Colonic mucosa (tissue), 4 donors: ENCODE data around the gene SLC25A45. TPM values are rescaled to one million over a fixed set of nuclear protein-coding genes. Genes with fewer than 3 reads are reported as not detected.

Source experiments
- DNase-seq: peaks from one replicate; pipeline ENCODE4 v3.0.0-alpha.2; 2020
- H3K27ac ChIP-seq: fragments of 200-600 bp; one replicate; pipeline ENCODE4 v1.8.0; 2021
- H3K27me3 ChIP-seq: fragments of 200-600 bp; one replicate; pipeline ENCODE4 v1.8.0; 2021
- H3K36me3 ChIP-seq: fragments of 200-600 bp; one replicate; pipeline ENCODE4 v1.8.0; 2021
- H3K4me1 ChIP-seq: fragments of 200-600 bp; one replicate; pipeline ENCODE4 v1.8.0; 2021; ENCODE audit warnings: mild to moderate bottlenecking
- H3K4me3 ChIP-seq: fragments of 200-600 bp; one replicate; pipeline ENCODE4 v1.8.0; 2021
- H3K9ac ChIP-seq, 2 donors: one replicate each; pipeline ENCODE4 v1.7.0; 2013; ENCODE audit warnings: control low read depth in 2 of 2, low read depth in 2 of 2, low read length in 2 of 2
- H3K9me3 ChIP-seq: fragments of 200-600 bp; one replicate; pipeline ENCODE4 v1.8.0; 2021
- intact Hi-C: fragments of 100-400 bp; cut with DNase I; formaldehyde crosslinking; loops from one replicate; pipeline ENCODE4 v1.14.1; 2022
- total RNA-seq, 2 donors: library from RNA; stranded (reverse); fragmentation: NEBNext Ultra II Directional in 1 of 2; extraction: Animal tissue kit (Norgen Biotek cat#: 25700) in 1 of 2; gene quantifications; one replicate each; pipeline ENCODE4 v1.2.1, GENCODE V29; 2021
- TF ChIP-seq, protein P1 (sequence below): fragments of 200-600 bp; IDR thresholded peaks from one replicate; pipeline ENCODE4 v1.8.0; 2022; ENCODE audit warnings: antibody characterized with exemption, mild to moderate bottlenecking
- donor health status: healthy.
- donor health status: DM: no; HTN: no; CAD: no.
- donor health status: DM: no; HTN: no; CAD: no.

SLC25A45 gene
- total RNA-seq, 2 donors from 2014 or later, result 4.4 to 6.9 TPM

DNA sequence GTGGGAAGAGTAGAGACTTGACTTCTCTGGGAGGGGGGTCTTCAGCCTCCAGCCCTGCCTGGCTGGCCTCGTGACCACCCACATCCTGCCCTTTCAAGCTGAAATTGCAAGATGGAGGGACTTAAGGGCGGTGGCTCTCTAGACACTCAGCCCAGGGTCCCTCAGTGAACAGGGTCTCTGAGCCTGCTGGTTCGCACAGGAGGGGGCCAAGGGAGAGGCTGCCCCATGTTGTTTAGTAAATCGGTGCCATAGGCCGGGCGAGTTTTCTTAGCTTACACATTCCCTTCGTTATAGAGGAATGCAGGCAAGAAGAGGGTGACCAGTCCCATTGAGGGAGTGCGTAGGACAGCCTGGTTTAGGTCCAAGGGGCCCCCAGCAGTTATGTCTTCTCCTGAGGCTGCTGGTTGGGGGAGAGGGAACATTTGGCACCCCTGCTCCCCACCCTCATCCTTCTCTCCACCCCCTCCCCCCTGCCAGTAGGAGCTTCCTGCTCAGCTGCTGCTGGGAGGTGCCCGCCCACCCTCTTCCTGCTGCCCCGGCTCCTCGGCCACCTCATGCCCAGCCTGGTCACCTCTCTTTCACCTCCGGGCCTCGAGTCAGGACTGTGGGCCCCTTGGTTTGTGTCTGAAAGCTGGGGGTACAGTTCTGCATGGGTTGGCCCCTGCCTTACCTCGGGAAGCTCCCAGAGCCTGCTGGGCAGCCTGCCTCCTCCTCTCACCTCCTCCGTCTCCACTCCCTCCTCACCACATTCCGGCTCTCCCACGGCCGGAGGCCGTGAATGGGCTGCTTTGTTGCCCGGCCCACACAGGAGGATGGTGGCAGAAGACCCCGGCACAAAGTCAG is 7.9 kb upstream of the SLC25A45 start:
- H3K4me3 ChIP-seq, result no peak overlapping the region
- H3K27ac ChIP-seq, result peak overlapping the region; percentile 22
- peak overlapping the region; percentile 24 to 34 for H3K9ac ChIP-seq
- no peak for DNase-seq
- H3K4me1 ChIP-seq, result peaks cover 15% of the 10 kb centered on the region
- intact Hi-C loops, result no loop called here
- H3K36me3 ChIP-seq, result peaks cover 6% of the 10 kb centered on the region
- no peaks in the 10 kb centered on the region for H3K9me3 ChIP-seq
- TF ChIP-seq, protein P1, sequence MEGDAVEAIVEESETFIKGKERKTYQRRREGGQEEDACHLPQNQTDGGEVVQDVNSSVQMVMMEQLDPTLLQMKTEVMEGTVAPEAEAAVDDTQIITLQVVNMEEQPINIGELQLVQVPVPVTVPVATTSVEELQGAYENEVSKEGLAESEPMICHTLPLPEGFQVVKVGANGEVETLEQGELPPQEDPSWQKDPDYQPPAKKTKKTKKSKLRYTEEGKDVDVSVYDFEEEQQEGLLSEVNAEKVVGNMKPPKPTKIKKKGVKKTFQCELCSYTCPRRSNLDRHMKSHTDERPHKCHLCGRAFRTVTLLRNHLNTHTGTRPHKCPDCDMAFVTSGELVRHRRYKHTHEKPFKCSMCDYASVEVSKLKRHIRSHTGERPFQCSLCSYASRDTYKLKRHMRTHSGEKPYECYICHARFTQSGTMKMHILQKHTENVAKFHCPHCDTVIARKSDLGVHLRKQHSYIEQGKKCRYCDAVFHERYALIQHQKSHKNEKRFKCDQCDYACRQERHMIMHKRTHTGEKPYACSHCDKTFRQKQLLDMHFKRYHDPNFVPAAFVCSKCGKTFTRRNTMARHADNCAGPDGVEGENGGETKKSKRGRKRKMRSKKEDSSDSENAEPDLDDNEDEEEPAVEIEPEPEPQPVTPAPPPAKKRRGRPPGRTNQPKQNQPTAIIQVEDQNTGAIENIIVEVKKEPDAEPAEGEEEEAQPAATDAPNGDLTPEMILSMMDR, result no peak
- H3K27me3 ChIP-seq, result no peaks in the 10 kb centered on the region

DNA sequence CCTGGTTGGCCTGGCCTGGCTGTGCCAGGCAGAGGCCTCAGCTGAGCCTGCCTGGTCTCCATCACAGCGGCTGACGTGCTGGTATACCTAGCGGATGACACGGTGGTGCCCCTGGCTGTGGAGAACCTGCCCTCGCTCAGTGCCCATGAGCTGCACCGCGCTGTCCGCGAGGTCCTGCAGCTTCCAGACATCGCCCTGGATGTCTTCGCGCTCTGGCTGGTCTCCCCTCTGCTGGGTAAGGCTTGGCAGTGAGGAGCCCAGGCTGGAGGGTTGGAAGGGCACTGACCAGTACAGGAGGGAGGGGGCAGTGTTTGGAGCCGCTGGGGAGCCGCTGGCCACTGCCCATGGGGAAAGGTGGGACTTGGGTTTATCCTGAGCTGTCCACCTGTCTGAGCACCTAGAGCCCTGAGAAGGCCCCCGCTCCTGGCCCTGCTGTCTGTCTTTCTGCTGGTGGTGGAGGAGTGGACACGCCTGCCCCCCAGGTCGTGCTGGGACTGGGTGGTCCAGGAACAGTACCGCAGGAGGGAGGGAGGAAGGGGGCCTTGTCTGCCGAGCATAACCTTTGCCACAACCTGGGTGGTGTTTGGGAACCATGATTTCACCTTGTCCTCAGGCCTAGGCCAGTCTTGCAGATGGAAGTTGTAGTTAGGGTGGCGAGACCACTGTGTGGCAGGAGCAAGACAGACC is 7.0 kb upstream of the SLC25A45 start:
- Histone ChIP-seq H3K9ac (peak overlapping the region; percentile 26 to 34), H3K36me3 (peaks cover under 1% of the 10 kb centered on the region), H3K27me3 (no peaks in the 10 kb centered on the region), H3K4me1 (peaks cover 15% of the 10 kb centered on the region), H3K4me3 (no peak overlapping the region), H3K27ac (no peak overlapping the region), H3K9me3 (no peaks in the 10 kb centered on the region)
- intact Hi-C loops, result no loop called here
- DNase-seq, result no peak
- TF ChIP-seq, protein P1, result no peak

DNA sequence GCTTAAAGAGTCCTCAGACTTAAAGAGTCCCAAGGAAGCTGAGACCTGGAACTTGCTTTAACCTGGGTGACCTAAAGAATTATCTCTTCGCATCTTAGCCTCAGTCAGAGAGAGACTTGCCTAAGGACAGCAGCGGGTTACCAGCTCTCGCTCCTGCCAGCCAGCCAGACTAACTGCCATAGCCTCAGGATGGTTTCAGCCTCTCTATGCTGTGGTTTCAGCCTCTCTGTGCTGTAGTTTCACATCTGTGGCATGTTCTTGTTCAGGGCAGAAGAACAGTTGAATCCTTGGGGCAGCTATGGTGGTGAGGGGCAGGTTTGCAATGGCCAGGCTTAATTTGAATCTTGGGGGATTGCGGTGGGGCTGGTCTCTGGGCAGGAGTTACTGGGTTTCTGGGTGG is 6.3 kb upstream of the SLC25A45 start:
- no peak overlapping the region for H3K4me3 ChIP-seq
- H3K9ac ChIP-seq, result peak overlapping the region in 1 of 2 donors; percentile 1
- no peaks in the 10 kb centered on the region for H3K27me3 ChIP-seq
- no peak for DNase-seq
- intact Hi-C loops, result no loop called here
- no peak overlapping the region for H3K27ac ChIP-seq
- no peaks in the 10 kb centered on the region for H3K36me3 ChIP-seq
- peaks cover 15% of the 10 kb centered on the region for H3K4me1 ChIP-seq
- no peaks in the 10 kb centered on the region for H3K9me3 ChIP-seq
- TF ChIP-seq, protein P1, result no peak

DNA sequence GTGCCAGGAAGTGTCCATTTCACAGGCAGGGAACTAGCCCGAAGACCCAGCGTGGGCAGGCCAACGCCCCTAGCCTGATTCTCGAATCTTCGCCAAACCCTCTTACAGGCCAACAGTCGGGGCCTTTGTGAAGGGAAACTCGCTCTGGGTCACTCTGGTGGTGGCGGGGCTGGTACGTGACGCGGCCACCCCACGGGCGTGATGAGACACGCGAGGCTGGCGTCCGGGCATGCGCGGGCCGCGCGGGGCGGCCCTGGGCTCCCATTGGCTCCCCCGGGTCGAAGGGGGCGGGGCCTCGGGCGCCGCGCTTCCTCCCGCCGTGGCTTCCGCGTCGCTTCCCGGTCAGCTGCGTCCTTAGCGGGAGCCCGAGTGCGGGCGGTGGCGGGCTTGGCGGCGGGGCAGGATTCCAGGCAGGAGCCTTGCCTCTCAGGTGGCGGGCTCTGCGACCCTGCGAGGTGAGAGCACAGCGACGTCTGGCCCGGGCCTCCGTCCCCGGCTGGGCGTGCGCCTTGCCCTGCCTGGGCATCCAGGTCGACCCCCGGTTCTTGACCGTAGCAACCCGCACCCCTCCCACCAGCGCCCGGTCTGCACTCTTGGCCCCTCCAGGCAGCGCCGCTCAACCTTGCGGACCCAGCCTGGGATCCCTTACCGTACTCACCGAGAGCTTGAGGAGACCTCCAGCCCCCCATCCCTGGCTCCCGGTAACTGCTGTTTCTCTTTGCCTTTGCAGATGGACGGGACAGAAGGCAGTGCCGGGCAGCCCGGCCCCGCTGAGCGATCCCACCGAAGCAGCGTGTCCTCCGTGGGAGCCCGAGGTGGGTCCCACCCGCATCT is 4.1 kb upstream of the SLC25A45 start, which contains the start of gene FRMD8:
FRMD8 (plus strand) TSS at position 331 of the 834 bp plus-strand sequence; CDS start at position 731, 400 bp downstream.
- Histone ChIP-seq H3K27me3 (no peaks in the 10 kb centered on the region), H3K9me3 (no peaks in the 10 kb centered on the region), H3K36me3 (no peaks in the 10 kb centered on the region), H3K9ac (peak within 1 kb of the TSS; percentile 86 to 99), H3K4me1 (peaks cover 20% of the 10 kb centered on the region), H3K4me3 (peak within 1 kb of the TSS; percentile 89), H3K27ac (peak within 1 kb of the TSS; percentile 98)
- intact Hi-C loops, result no loop called here
- peak; percentile 94 for DNase-seq
- TF ChIP-seq, protein P1, result no peak
